GM06990 (cell line): ENCODE data around the gene CALY.

Experiments
- DNase-seq: peaks from one replicate; pipeline ENCODE4 v3.0.0-alpha.2; 2011; ENCODE audit not compliant: insufficient read length; ENCODE audit errors: extremely low read depth
- H3K27me3 ChIP-seq: replicated peaks from 2 replicates; pipeline ENCODE4 v1.6.0; 2011; ENCODE audit warnings: low read length; ENCODE audit not compliant: control insufficient read depth, insufficient read depth
- H3K36me3 ChIP-seq: 2 replicates; pipeline ENCODE4 v1.5.1; 2011; ENCODE audit warnings: low read length; ENCODE audit not compliant: control insufficient read depth, insufficient read depth
- H3K4me3 ChIP-seq: replicated peaks from 2 replicates; pipeline ENCODE4 v1.5.1; 2011; ENCODE audit warnings: low read depth, mild to moderate bottlenecking, control low read depth, low read length
- CTCF ChIP-seq: IDR thresholded peaks from 2 replicates; pipeline ENCODE4 v1.5.1; 2011; ENCODE audit warnings: low read length, control low read depth, mild to moderate bottlenecking, inconsistent platforms; ENCODE audit not compliant: insufficient read depth, poor library complexity, severe bottlenecking

Gene CALY

GRCh38 chr10:133350283-133350949, 13.7 kb upstream of the CALY start:
- no peaks in the 10 kb centered on the region; the same call in 1 of the 2 replicates for H3K27me3 ChIP-seq
- no peaks in the 10 kb centered on the region for H3K36me3 ChIP-seq
- no peak for DNase-seq
- no peak overlapping the region for H3K4me3 ChIP-seq
- no peak for TF ChIP-seq CTCF

GRCh38 chr10:133349577-133350011, 12.9 kb upstream of the CALY start:
- TF ChIP-seq CTCF, result no peak
- no peak for DNase-seq
- H3K27me3 ChIP-seq, result no peaks in the 10 kb centered on the region; the same call in 1 of the 2 replicates
- no peaks in the 10 kb centered on the region for H3K36me3 ChIP-seq
- no peak overlapping the region for H3K4me3 ChIP-seq

- no peak for TF ChIP-seq CTCF
- DNase-seq, result no peak
- no peaks in the 10 kb centered on the region; the same call in 1 of the 2 replicates for H3K27me3 ChIP-seq
- no peaks in the 10 kb centered on the region for H3K36me3 ChIP-seq
- H3K4me3 ChIP-seq, result no peak overlapping the region
Measured at GRCh38 chr10:133349160-133349568, 12.5 kb upstream of the CALY start.

GRCh38 chr10:133347710-133348517, 11.2 kb upstream of the CALY start:
- Histone ChIP-seq H3K4me3 (no peak overlapping the region), H3K27me3 (no peaks in the 10 kb centered on the region; the same call in 1 of the 2 replicates), H3K36me3 (no peaks in the 10 kb centered on the region)
- TF ChIP-seq CTCF, result no peak
- DNase-seq, result no peak

GRCh38 chr10:133346413-133346812, 9.7 kb upstream of the CALY start:
- no peak for DNase-seq
- Histone ChIP-seq H3K36me3 (no peaks in the 10 kb centered on the region), H3K27me3 (no peaks in the 10 kb centered on the region; the same call in 1 of the 2 replicates), H3K4me3 (no peak overlapping the region)
- no peak for TF ChIP-seq CTCF
